Skeletal muscle satellite cell (primary cell): ENCODE data around the gene BNIP5.

Source experiments
- H3K27me3 ChIP-seq: 2 replicates; pipeline ENCODE4 v1.7.0; 2013; ENCODE audit warnings: low read length; ENCODE audit not compliant: control insufficient read depth, insufficient read depth
- H3K36me3 ChIP-seq: 2 replicates; pipeline ENCODE4 v1.7.0; 2013; ENCODE audit warnings: mild to moderate bottlenecking, control low read depth, low read length; ENCODE audit not compliant: insufficient read depth
- H3K4me1 ChIP-seq: 2 replicates; pipeline ENCODE4 v1.7.0; 2013; ENCODE audit warnings: low read length; ENCODE audit not compliant: control insufficient read depth, insufficient read depth
- H3K4me2 ChIP-seq: 2 replicates; pipeline ENCODE4 v1.7.0; 2013; ENCODE audit warnings: mild to moderate bottlenecking, low read length
- H3K4me3 ChIP-seq: 2 replicates; pipeline ENCODE4 v1.7.0; 2013; ENCODE audit warnings: low read length
- H3K9ac ChIP-seq: 2 replicates; pipeline ENCODE4 v1.7.0; 2013; ENCODE audit warnings: mild to moderate bottlenecking, low read depth, low read length, moderate library complexity
- H3K9me3 ChIP-seq: replicated peaks from 2 replicates; pipeline ENCODE4 v1.7.0; 2013; ENCODE audit warnings: mild to moderate bottlenecking, control low read depth, low read length

BNIP5 gene

DNA sequence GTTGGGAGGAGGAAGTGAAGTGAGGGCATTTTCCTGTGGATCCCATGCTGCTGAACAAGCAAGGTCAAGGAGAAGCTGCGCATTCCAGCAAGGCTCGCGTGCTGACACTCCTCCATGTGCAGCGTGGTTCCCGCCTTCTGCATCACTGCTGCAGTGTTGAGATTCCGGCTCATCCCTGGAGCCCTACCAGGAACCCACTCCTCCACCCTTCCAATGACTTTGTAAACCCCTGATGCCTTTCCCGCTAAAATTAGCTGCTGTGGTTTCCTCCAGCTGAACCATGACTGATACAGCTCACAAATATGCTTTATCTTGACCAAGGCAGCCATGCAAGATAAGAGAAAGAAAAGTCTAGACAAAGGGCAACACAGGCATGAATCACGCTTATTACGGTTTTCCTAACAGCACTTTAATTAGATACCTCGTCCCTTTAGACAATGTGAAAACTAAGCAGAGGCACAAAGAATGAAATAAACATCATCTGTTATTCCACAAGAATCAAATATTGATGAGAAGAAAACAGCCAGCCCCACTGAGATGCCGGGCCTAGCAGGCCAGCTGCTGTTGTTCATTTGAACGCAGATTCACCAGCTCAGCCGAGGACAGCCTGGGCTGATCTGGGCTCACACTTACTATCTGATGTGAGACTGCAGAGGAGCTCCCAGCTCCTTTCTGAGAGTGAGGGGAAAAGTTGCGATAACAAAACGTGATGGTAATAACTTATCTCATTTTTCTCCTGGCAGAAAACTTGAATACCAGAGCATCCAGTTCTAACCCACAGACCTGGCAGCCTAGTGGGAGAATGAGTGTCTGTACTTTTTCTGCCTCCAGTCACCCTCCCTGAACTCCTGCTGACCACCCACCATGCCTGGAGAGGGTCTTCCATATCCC, 14.2 kb upstream of the BNIP5 start:
- no peak overlapping the region for H3K4me2 ChIP-seq
- no peaks in the 10 kb centered on the region for H3K9me3 ChIP-seq
- H3K9ac ChIP-seq: no peak overlapping the region
- no peaks in the 10 kb centered on the region for H3K4me1 ChIP-seq
- H3K27me3 ChIP-seq: peaks cover 25% of the 10 kb centered on the region
- no peak overlapping the region for H3K4me3 ChIP-seq
- H3K36me3 ChIP-seq: no peaks in the 10 kb centered on the region

DNA sequence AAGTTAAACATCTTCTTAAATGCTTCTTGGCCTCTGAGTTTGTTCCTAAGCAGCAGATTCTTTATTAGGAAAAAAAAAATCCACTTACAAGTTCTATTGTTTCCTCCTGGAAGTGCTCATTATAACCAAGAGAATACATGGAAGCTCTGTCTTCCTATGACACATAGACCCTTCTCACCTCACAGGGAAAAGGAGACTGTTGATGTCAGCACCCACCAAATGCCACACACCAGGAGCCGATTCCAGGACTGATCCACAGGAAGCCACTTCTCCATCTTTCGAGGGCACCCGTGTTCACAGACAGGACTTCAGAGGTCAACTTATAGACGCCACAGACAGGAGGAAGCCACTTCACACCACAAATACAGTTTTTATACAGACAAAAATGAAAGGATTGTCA, 13.4 kb upstream of the BNIP5 start:
- Histone ChIP-seq H3K4me1 (no peaks in the 10 kb centered on the region), H3K9ac (no peak overlapping the region), H3K4me3 (no peak overlapping the region), H3K4me2 (no peak overlapping the region), H3K9me3 (no peaks in the 10 kb centered on the region), H3K27me3 (peaks cover 28% of the 10 kb centered on the region), H3K36me3 (no peaks in the 10 kb centered on the region)

GRCh38 chr6:36349240-36349639, 12.6 kb upstream of the BNIP5 start:
- H3K27me3 ChIP-seq: peaks cover 30% of the 10 kb centered on the region
- H3K36me3 ChIP-seq: no peaks in the 10 kb centered on the region
- no peaks in the 10 kb centered on the region for H3K4me1 ChIP-seq
- no peak overlapping the region for H3K4me2 ChIP-seq
- H3K9me3 ChIP-seq: no peaks in the 10 kb centered on the region
- H3K9ac ChIP-seq: no peak overlapping the region
- H3K4me3 ChIP-seq: no peak overlapping the region

DNA sequence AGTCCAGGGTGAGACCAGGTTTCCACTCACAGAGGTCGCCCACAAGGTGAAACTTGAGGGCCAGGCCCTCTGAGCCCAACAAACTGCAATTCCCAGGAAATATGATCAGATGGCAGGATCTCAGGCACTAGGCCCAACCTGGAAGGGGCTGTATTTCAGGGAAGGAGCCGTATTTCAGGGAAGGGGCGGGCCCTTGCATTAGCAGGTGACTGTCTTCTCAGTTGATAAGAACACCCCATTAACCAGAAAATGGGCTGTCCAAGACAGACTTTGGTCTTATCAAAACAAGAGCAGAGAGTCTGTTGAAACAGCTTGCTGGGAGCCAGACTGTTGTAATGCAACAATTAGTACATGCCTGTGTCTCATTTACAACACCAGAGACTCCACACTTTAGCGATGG, 10.9 kb upstream of the BNIP5 start:
- Histone ChIP-seq H3K9ac (no peak overlapping the region), H3K4me2 (no peak overlapping the region), H3K9me3 (no peaks in the 10 kb centered on the region), H3K36me3 (no peaks in the 10 kb centered on the region), H3K27me3 (peaks cover 41% of the 10 kb centered on the region), H3K4me3 (no peak overlapping the region), H3K4me1 (no peaks in the 10 kb centered on the region)

GRCh38 chr6:36346486-36347273, 10.0 kb upstream of the BNIP5 start:
- Histone ChIP-seq H3K9ac (no peak overlapping the region), H3K4me3 (no peak overlapping the region), H3K4me1 (no peaks in the 10 kb centered on the region), H3K36me3 (no peaks in the 10 kb centered on the region), H3K9me3 (no peaks in the 10 kb centered on the region), H3K4me2 (no peak overlapping the region), H3K27me3 (peaks cover 51% of the 10 kb centered on the region)

GRCh38 chr6:36345681-36346466, 9.2 kb upstream of the BNIP5 start:
- H3K9me3 ChIP-seq: no peaks in the 10 kb centered on the region
- peaks cover 50% of the 10 kb centered on the region for H3K27me3 ChIP-seq
- H3K9ac ChIP-seq: no peak overlapping the region
- no peaks in the 10 kb centered on the region for H3K4me1 ChIP-seq
- H3K4me3 ChIP-seq: no peak overlapping the region
- no peak overlapping the region for H3K4me2 ChIP-seq
- H3K36me3 ChIP-seq: no peaks in the 10 kb centered on the region

- H3K36me3 ChIP-seq: no peaks in the 10 kb centered on the region
- H3K9ac ChIP-seq: no peak overlapping the region
- H3K27me3 ChIP-seq: peaks cover 65% of the 10 kb centered on the region
- H3K9me3 ChIP-seq: no peaks in the 10 kb centered on the region
- no peaks in the 10 kb centered on the region for H3K4me1 ChIP-seq
- H3K4me2 ChIP-seq: no peak overlapping the region
- H3K4me3 ChIP-seq: no peak overlapping the region
These were observed 6.5 kb upstream of the BNIP5 start for GRCh38 chr6:36343109-36343680.

GRCh38 chr6:36340618-36341454, 4.1 kb upstream of the BNIP5 start:
- H3K9ac ChIP-seq: no peak overlapping the region
- no peaks in the 10 kb centered on the region for H3K4me1 ChIP-seq
- no peak overlapping the region for H3K4me3 ChIP-seq
- peaks cover 66% of the 10 kb centered on the region for H3K27me3 ChIP-seq
- H3K4me2 ChIP-seq: peak overlapping the region; percentile 20
- H3K36me3 ChIP-seq: no peaks in the 10 kb centered on the region
- no peaks in the 10 kb centered on the region for H3K9me3 ChIP-seq

- peaks cover 68% of the 10 kb centered on the region for H3K27me3 ChIP-seq
- H3K9me3 ChIP-seq: no peaks in the 10 kb centered on the region
- H3K9ac ChIP-seq: no peak overlapping the region
- H3K36me3 ChIP-seq: no peaks in the 10 kb centered on the region
- H3K4me2 ChIP-seq: no peak overlapping the region
- H3K4me3 ChIP-seq: no peak overlapping the region
- no peaks in the 10 kb centered on the region for H3K4me1 ChIP-seq
These were observed 3.6 kb upstream of the BNIP5 start for GRCh38 chr6:36340306-36340617.

DNA sequence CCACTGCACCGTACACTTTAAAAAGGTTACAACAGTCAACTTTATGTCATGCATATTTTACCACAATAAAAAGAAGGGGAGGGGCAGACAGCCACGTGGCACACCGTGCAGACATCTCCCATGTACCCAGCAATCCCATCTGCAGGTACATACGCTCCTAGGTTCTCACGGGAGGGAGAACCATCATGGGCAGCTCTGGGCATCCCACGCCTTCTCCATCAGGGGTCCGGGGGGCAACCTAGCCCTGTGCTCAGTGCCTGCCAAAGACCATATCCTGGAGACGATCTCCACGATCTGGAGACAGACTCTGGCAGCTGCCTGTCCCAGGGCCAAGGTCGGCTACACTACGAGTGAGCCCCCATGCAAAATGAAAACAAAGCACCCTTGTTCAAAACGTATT, 2.5 kb upstream of the BNIP5 start:
- Histone ChIP-seq H3K9ac (no peak overlapping the region), H3K4me2 (no peak overlapping the region), H3K4me3 (no peak overlapping the region), H3K4me1 (no peaks in the 10 kb centered on the region), H3K9me3 (no peaks in the 10 kb centered on the region), H3K36me3 (no peaks in the 10 kb centered on the region), H3K27me3 (peaks cover 78% of the 10 kb centered on the region)
